ENCODE data around the gene PLCD3.

Gene PLCD3

GRCh38 chr17:45087504-45087975 is 44.8 kb downstream of the PLCD3 start:
- in situ Hi-C loops (cut with MboI; ENCODE audit: low sequenced_read_pairs), result no loop called here

- in situ Hi-C loops (cut with MboI; ENCODE audit: low sequenced_read_pairs), result no loop called here
Measured at GRCh38 chr17:45086865-45087503, 45.3 kb downstream of the PLCD3 start.

- in situ Hi-C loops (cut with MboI; ENCODE audit: low sequenced_read_pairs), result no loop called here
Measured at GRCh38 chr17:45086391-45086790, 45.9 kb downstream of the PLCD3 start.

GRCh38 chr17:45081047-45081703 is 51.1 kb downstream of the PLCD3 start:
- in situ Hi-C loops (cut with MboI; ENCODE audit: low sequenced_read_pairs), result no loop called here

- in situ Hi-C loops (cut with MboI; ENCODE audit: low sequenced_read_pairs), result no loop called here
Measured at GRCh38 chr17:45077643-45078042, 54.7 kb downstream of the PLCD3 start.

- in situ Hi-C loops (cut with MboI; ENCODE audit: low sequenced_read_pairs), result no loop called here
Measured at GRCh38 chr17:45073414-45074070, 58.8 kb downstream of the PLCD3 start.

GRCh38 chr17:45070809-45071208 is 61.5 kb downstream of the PLCD3 start:
- in situ Hi-C loops (cut with MboI; ENCODE audit: low sequenced_read_pairs), result no loop called here

- in situ Hi-C loops (cut with MboI; ENCODE audit: low sequenced_read_pairs), result no loop called here
Measured at GRCh38 chr17:45070001-45070400, 62.3 kb downstream of the PLCD3 start.

GRCh38 chr17:45067637-45068036 is 64.7 kb downstream of the PLCD3 start:
- in situ Hi-C loops (cut with MboI; ENCODE audit: low sequenced_read_pairs), result no loop called here

GRCh38 chr17:45063198-45063597 is 69.1 kb downstream of the PLCD3 start:
- in situ Hi-C loops (cut with MboI; ENCODE audit: low sequenced_read_pairs), result no loop called here

GRCh38 chr17:45061606-45062205 is 70.6 kb downstream of the PLCD3 start:
- in situ Hi-C loops (cut with MboI; ENCODE audit: low sequenced_read_pairs), result no loop called here

- in situ Hi-C loops (cut with MboI; ENCODE audit: low sequenced_read_pairs), result no loop called here
Measured at GRCh38 chr17:45060797-45061605, 71.3 kb downstream of the PLCD3 start, which contains the start of gene NMT1. NMT1 (plus strand) TSS chr17:45061317; CDS start chr17:45061330, 13 bp downstream.

- in situ Hi-C loops (cut with MboI; ENCODE audit: low sequenced_read_pairs), result no loop called here
Measured at GRCh38 chr17:45060382-45060796, 71.9 kb downstream of the PLCD3 start.
